ENCODE results near the gene TSPAN18. TPM values are rescaled to one million over a fixed set of nuclear protein-coding genes. Genes with fewer than 3 reads are reported as not detected.

Gene TSPAN18
- total and polyA plus RNA-seq, 10 of the 15 experiments (the other 5 are each of a cell fraction or from before 2014, with no cell fraction given), result 0.02 to 0.77 (median 0.13) TPM; not detected in 1

GRCh38 chr11:44948155-44948554 lies 221.4 kb downstream of the TSPAN18 start:
- H2AFZ ChIP-seq (ENCODE audit: control insufficient read depth, low read depth, low read length), result no peak overlapping the region
- POLR2A ChIA-PET, result no interaction called here
- in situ Hi-C loops (cut with MboI), result loop anchor here (25.0 kb wide), 1 partner anchor 389 kb away; no protein-coding TSS in a partner anchor
- 25% methylated on average over 1 of the region's 3 CpGs for whole genome bisulfite sequencing (ENCODE audit: insufficient coverage, insufficient replicate concordance, low lambda C conversion rate, missing lambda C conversion rate)
- peaks cover 0 to 6% of the 10 kb centered on the region in 2 experiments; a peak in 3 of 4 replicates for H3K27me3 ChIP-seq (replicated peaks in 1 of 2; ENCODE audit: control insufficient read depth in 2 of 2, insufficient read depth in 2 of 2, low read length in 1 of 2)
- H3K4me1 ChIP-seq (ENCODE audit: control insufficient read depth, insufficient read depth, low read length), result peaks cover 6% of the 10 kb centered on the region
- FAIRE-seq, result no peak
- H4K20me1 ChIP-seq (ENCODE audit: control insufficient read depth, insufficient read depth), result peaks cover 2% of the 10 kb centered on the region; the same call in 1 of the 2 replicates
- no TSS peak for BruUV-seq (replicated peaks)
- H3K4me2 ChIP-seq (ENCODE audit: control insufficient read depth, insufficient read depth), result no peak overlapping the region
- no peak for TF ChIP-seq HDAC6 (IDR thresholded peaks at IDR 0.05; ENCODE audit: unreplicated experiment)
- TF ChIP-seq HDAC2 (IDR thresholded peaks at IDR 0.05), result no peak
- TF ChIP-seq SREBF2 (IDR thresholded peaks at IDR 0.05; ENCODE audit: low read length), result no peak
- no peak for TF ChIP-seq MEF2A (IDR thresholded peaks at IDR 0.05; ENCODE audit: insufficient read depth, low read depth, low read length)
- TF ChIP-seq GABPA (IDR thresholded peaks at IDR 0.05; ENCODE audit: low read depth), result no peak
- TF ChIP-seq CUX1 (IDR thresholded peaks at IDR 0.05; ENCODE audit: insufficient replicate concordance, low read depth, low read length), result no peak
- TF ChIP-seq PRDM15 (CRISPR knock-in tag; IDR thresholded peaks at IDR 0.05), result no peak
- no peak for TF ChIP-seq ZNF207 (IDR thresholded peaks at IDR 0.05; ENCODE audit: borderline replicate concordance)
- no peak for TF ChIP-seq SUPT20H (IDR thresholded peaks at IDR 0.05; ENCODE audit: borderline replicate concordance, control insufficient read depth, low read depth, low read length)
- no peaks in the 10 kb centered on the region for H3K36me3 ChIP-seq (ENCODE audit: control insufficient read depth in 2 of 2, insufficient read depth in 2 of 2, low read length in 1 of 2)
- intact Hi-C loops (cut with micrococcal nuclease; ENCODE audit: unreplicated experiment), result no loop called here
- H3K27ac ChIP-seq (ENCODE audit: control insufficient read depth, insufficient read depth), result no peak overlapping the region
- CTCF ChIA-PET, result interaction anchor here (0.5 to 1.7 kb wide), 4 partner anchors 16 to 896 kb away, joined by 3 to 5 read pairs (median 4); no protein-coding TSS in a partner anchor
- no peak for DNase-seq (ENCODE audit: low read depth, low spot score)
- H3K79me2 ChIP-seq (ENCODE audit: control insufficient read depth, insufficient read depth, low read length), result no peaks in the 10 kb centered on the region
- H3K4me3 ChIP-seq, result no peak overlapping the region
- no peak overlapping the region for H3K9ac ChIP-seq (ENCODE audit: control insufficient read depth, insufficient read depth, low read length)
- peaks cover 2% of the 10 kb centered on the region; the same call in 1 of the 3 replicates for H3K9me3 ChIP-seq (replicated peaks; ENCODE audit: control insufficient read depth, insufficient read depth, low read length)
- ATAC-seq, result no peak
- SMC1A ChIA-PET (ENCODE audit: uncharacterized antibody, unreplicated experiment), result interaction anchor here (1.0 kb wide), 1 partner anchor 12 kb away, joined by 3 read pairs; no protein-coding TSS in a partner anchor
- RAD21 ChIA-PET (ENCODE audit: unreplicated experiment), result no interaction called here
